Daoy (cell line): Measurements from ENCODE around the gene RABIF. TPM values are rescaled to one million over a fixed set of nuclear protein-coding genes. Genes with fewer than 3 reads are reported as not detected.
"Not testable (repeated sequence)": the region's sequence is repeated elsewhere in the genome, so short reads cannot be mapped to it uniquely, and the experiment has no call there.

ENCODE experiments used
- DNase-seq: peaks from one replicate; pipeline ENCODE4 v3.0.0-alpha.2; 2015; ENCODE audit warnings: low read depth
- total RNA-seq: library from RNA; depleted of rRNA; stranded (reverse); fragments of >200 nt; shearing (Covaris generic); gene quantifications from 2 replicates; pipeline ENCODE4 v1.2.3, GENCODE V29; 2014; rRNA removed

The RABIF gene
- 5.8 and 5.9 TPM in 2 replicates for total RNA-seq

DNA sequence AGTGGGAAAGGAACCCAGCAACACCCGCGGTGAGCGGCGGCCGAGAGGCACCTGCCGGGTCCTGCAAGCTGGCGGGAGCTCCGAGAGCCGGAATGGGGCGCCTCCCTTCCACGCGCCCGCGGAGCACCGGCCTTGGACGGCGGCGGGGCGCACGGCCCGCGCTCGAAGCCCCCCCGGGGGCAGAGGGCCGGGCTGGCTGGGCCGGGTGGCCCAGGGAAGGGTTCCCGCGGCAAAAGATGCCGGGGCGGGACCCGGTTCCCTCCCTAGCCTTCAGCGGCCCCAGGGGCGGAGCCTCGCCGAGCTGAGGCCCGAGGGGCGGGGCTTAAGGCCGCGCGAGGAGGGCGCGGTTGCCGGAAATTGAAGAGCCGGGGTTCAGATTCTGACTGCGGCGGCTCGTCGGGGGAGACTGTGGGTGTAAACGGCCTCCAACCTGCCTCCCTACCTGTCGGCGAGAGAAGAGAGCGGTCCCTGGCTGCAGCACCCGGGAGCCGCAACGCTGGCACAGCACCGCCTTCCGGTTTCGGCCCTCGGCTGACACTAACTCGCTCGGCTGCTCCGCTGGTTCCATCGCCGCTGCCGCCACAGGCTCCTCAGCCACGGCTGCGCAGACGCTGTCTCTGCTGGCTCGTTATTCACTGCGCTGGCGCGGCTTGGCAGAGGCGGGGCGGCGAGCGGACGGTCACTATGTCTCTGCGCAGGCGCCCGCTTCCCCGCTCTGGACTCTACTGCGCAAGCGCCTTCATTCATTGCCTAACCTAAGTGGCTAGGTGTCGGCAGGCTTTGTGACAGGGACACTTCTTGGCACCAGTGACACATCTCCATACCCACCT, at the start of gene RABIF:
Gene RABIF, minus strand, starts transcription at position 619 of the 830 bp plus-strand sequence. Its CDS starts 51 bp downstream, at position 568.
- DNase-seq, result peak; percentile 98

- no peak for DNase-seq
Measured at GRCh38 chr1:202938287-202938925, 49.5 kb upstream of the RABIF start.

DNA sequence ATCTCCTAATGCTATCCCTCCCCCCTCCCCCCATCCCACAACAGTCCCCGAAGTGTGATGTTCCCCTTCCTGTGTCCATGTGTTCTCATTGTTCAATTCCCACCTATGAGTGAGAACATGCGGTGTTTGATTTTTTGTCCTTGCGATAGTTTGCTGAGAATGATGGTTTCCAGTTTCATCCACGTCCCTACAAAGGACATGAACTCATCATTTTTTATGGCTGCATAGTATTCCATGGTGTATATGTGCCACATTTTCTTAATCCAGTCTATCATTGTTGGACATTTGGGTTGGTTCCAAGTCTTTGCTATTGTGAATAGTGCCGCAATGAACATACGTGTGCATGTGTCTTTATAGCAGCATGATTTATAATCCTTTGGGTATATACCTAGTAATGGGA, 47.5 kb upstream of the RABIF start:
- DNase-seq, result not testable (repeated sequence)

GRCh38 chr1:202935844-202936243, 46.9 kb upstream of the RABIF start:
- DNase-seq, result no peak

- DNase-seq, result no peak
Measured at GRCh38 chr1:202934755-202935154, 45.8 kb upstream of the RABIF start.

GRCh38 chr1:202932476-202932875, 43.5 kb upstream of the RABIF start:
- DNase-seq, result no peak

DNA sequence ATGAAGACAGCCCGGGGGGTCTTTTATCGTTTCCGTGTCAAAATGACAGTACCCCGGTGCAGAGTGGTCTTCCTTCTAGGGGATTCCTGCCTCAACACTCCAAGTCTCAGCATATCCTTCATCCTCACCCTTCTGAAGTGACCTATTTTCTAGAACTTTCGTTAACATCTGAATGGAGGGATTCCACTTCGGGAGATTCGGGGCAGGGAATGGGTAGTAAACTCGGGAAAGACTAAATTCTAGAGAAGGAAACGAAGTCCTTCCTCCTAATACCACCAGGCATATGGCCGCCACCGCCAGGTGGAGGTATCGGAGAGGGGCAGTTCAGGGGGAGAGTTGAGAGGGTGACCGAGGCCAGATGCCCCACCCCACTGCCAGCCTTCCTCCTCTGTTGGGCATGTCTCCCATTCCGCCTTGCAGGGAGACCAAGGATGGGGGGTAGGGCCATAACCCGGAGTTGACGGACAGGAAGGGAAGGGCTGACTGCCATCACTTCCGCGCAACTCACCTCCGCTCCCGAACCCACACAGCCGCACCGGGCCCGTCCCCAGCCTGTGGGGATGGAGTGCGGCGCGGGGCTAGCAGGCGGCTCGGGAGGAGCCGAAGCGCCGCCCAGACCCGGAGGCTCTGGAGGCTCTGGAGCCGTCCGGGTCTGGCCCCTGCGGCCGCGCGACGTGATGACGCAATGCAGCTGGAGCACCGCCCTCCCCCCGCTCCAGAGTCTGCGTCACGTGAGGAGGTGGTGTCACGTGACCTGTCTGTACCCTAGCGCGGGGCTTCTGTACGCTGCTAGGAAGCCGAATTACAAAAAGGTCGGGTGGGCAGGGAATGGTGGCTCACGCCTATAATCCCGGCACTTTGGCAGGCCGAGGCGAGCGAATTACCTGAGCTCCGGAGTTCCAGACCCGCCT, 37.9 kb upstream of the RABIF start, which contains the start of gene KLHL12:
Gene KLHL12, minus strand, starts transcription at position 654 of the 911 bp plus-strand sequence. CDS start 2,072 bp downstream, outside the sequence.
- peak; percentile 99 for DNase-seq

DNA sequence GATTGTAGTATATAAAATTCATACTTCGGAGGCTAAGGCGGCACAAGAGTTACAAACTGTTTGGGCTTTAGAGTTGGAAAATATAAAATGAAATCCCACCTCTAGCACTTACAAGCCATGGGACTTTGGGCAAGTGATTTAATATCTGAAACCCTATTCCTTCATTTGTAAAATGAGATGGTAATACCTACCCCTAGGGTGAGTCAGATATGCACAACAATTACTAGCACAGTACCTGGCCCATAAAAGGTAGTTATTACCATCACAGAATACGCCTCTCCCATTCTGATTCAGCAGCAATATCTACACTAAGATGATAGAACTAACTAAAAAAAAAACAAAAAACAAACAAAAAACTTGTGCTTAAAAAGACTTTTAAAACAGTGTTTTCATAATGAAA, 34.6 kb upstream of the RABIF start:
- no peak for DNase-seq

GRCh38 chr1:202919615-202920014, 30.7 kb upstream of the RABIF start:
- DNase-seq, result no peak

DNA sequence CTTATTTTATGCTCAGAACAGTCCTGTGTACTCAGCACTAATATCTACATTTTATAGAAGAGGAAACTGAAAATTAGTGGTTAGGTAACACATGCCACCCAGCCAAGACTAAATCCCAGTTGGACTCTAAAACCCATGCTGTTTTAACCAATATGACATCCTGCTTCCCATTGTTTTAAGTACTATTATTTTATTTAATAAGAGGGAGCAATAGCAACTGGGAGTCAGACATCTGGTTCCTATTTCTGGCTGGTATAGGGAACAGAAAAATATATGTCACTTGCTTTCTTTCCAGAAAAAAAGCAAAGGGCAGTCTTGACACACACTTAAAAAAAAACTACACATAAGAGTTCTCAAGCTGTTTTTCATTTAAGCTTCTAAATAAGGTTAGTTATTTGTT, 26.2 kb upstream of the RABIF start:
- no peak for DNase-seq

- not testable (repeated sequence) for DNase-seq
Measured at GRCh38 chr1:202912476-202912875, 23.5 kb upstream of the RABIF start.

DNA sequence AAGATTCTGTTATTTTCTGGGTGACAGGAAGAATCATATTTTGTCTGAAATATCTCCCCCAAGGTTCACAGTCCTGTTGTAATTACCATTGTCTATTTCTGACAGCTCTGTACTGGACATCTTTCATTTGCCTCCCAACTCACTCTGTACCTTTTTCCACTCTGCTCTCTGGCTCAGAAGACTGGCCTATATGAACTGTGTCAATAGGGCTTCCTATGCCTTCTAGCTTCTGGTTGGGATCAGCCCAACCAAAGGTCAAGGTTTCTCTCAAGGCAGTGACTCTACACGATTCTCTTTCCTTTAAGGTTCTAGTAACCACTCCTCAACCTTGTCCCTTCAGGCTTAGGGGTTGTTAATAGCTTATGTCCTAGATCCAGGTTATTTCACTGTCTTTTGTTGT, 20.5 kb upstream of the RABIF start:
- DNase-seq, result no peak

DNA sequence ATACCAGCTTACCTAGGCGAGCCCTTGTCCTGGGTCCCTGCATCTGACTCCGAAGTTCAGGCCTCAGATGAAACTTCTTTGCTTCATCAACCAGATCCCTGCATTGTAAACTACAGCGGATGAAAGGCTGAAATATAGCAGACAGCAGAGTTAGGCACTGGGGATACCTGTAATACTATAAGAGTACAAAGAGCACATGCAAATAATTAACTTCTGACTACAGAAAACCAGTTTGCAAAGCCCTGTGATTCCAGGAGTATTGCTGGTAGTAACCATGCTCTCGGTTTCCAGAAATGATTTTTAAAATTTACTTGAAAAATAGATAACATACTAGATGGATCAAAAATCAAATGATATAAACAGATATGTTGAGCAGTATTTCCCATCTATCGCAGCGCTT, 20.0 kb upstream of the RABIF start:
- no peak for DNase-seq

DNA sequence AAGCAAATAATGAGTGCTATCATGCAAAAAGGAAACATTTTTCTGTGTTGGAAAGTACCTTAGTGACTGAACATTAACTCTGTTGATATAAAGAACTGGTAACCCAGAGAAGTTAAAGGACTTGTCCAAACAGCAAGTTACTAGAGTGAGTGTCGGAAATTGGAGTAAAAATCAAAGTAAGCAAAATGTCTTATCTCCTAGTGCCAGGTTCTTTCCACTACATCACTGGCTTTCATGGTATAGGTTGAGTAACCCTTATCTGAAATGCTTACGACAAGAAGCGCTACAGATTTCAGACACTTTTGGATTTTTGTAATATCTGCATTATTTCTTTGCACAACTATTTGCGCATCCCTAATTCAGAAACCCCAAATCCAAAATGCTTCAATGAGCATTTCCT, 16.4 kb upstream of the RABIF start:
- no peak for DNase-seq

GRCh38 chr1:202903808-202904207, 14.9 kb upstream of the RABIF start:
- DNase-seq, result not testable (repeated sequence)

GRCh38 chr1:202901555-202901954, 12.6 kb upstream of the RABIF start:
- DNase-seq, result no peak

- DNase-seq, result no peak
Measured at GRCh38 chr1:202892501-202892900, 3.6 kb upstream of the RABIF start.

- DNase-seq, result no peak
Measured at GRCh38 chr1:202890392-202890791, 1.4 kb upstream of the RABIF start.

GRCh38 chr1:202888221-202888530, 773 bp downstream of the RABIF start:
- DNase-seq, result peak; percentile 62

DNA sequence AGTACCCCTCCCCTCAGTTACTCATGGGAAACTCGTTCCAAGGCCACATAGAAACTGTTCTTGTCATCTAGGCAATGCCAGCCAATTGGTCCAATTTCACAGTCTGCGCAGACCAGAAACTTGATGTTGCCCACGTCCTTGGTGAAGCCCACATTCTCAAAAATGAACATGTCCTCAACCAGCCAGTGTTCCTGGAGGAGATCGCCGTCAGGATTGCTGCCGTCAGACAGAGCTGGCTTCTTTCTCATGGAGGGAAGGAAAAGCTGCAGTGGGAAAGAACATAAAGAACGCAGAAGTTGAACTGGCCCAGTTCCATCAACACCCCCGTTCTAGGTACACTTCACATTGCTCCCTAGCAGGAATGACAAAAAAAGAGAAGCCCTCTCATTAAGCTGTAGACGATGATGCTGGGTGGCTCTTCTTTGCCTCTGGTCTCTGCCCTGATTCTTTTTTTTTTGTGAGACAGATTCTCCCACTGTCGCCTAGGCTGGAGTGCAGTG, 7.9 kb downstream of the RABIF start:
- DNase-seq, result no peak

DNA sequence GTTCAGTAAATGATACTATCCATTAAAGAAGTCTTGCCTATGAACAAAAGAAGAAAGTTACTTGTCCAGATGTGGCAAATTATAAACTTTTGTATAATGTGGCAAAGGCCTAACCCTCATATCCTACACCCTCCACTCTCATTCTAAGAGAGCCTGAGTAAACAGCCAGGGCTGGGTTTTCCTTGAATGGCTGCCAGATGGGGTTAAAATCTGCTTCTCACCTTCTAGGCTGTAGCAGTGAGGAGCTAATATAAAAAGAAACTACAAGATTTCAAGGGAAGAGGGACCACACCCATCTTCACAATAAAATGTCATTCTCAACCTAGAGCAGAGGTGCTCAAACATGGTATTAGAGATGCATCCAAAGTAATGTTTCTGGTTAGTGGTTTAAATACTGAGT, 8.9 kb downstream of the RABIF start:
- DNase-seq, result no peak

DNA sequence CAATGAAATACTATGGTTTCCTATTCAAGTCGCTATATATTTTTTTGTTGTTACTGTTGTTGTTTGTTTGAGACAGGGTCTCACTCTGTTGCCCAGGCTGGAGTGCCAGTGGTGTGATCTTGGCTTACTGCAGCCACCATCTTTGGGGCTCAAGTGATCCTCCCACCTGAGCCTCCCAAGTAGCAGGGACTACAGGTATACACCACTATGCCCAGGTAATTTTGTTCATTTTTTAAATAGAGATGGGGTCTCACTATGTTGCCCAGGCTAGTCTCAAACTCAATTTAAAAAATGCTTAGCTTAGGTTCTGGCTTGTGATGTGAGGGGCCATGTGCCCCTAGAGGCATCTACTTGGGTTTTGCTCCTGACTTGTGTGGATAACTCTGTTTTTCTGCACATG, 9.8 kb downstream of the RABIF start:
- DNase-seq, result no peak
